Inflammatory macrophage treated with lipopolysaccharide for 4 hours (primary cell): ENCODE results near the gene TNRC18.

Experiments used
- DNase-seq: peaks from one replicate; pipeline ENCODE4 v3.0.0-alpha.2; 2020

Gene TNRC18

GRCh38 chr7:5396999-5397663 lies 26.5 kb downstream of the TNRC18 start:
- DNase-seq: peak; percentile 99

- DNase-seq: peak; percentile 64
Measured at GRCh38 chr7:5396542-5396941, 27.1 kb downstream of the TNRC18 start.

- no peak for DNase-seq
Measured at GRCh38 chr7:5395246-5395645, 28.4 kb downstream of the TNRC18 start.

GRCh38 chr7:5394264-5395105 lies 29.1 kb downstream of the TNRC18 start:
- no peak for DNase-seq

- DNase-seq: no peak
Measured at GRCh38 chr7:5393748-5394147, 29.9 kb downstream of the TNRC18 start.

- no peak for DNase-seq
Measured at GRCh38 chr7:5393328-5393727, 30.3 kb downstream of the TNRC18 start.

GRCh38 chr7:5390918-5391317 lies 32.7 kb downstream of the TNRC18 start:
- DNase-seq: no peak

GRCh38 chr7:5388905-5389433 lies 34.7 kb downstream of the TNRC18 start:
- DNase-seq: no peak

- DNase-seq: no peak
Measured at GRCh38 chr7:5388273-5388901, 35.2 kb downstream of the TNRC18 start.

- no peak for DNase-seq
Measured at GRCh38 chr7:5387711-5388245, 35.9 kb downstream of the TNRC18 start.

- DNase-seq: no peak
Measured at GRCh38 chr7:5384618-5385017, 39.0 kb downstream of the TNRC18 start.

- DNase-seq: no peak
Measured at GRCh38 chr7:5383314-5384098, 40.1 kb downstream of the TNRC18 start.

GRCh38 chr7:5382281-5382892 lies 41.2 kb downstream of the TNRC18 start:
- no peak for DNase-seq

- no peak for DNase-seq
Measured at GRCh38 chr7:5381071-5381772, 42.4 kb downstream of the TNRC18 start.

- DNase-seq: no peak
Measured at GRCh38 chr7:5380350-5381070, 43.1 kb downstream of the TNRC18 start.

- no peak for DNase-seq
Measured at GRCh38 chr7:5379546-5379945, 44.1 kb downstream of the TNRC18 start.

- DNase-seq: no peak
Measured at GRCh38 chr7:5377816-5378215, 45.8 kb downstream of the TNRC18 start.

- DNase-seq: no peak
Measured at GRCh38 chr7:5377279-5377678, 46.4 kb downstream of the TNRC18 start.

- DNase-seq: no peak
Measured at GRCh38 chr7:5375925-5376324, 47.7 kb downstream of the TNRC18 start.

GRCh38 chr7:5374464-5374863 lies 49.2 kb downstream of the TNRC18 start:
- DNase-seq: no peak

- no peak for DNase-seq
Measured at GRCh38 chr7:5373300-5373699, 50.3 kb downstream of the TNRC18 start.
